Body of pancreas (tissue), 4 donors: ENCODE measurements around the gene KANK2. TPM values are rescaled to one million over a fixed set of nuclear protein-coding genes. Genes with fewer than 3 reads are reported as not detected.
A peak's percentile ranks its signal among the peaks of the same experiment; 100 is the strongest.

Experiments
- ATAC-seq: fragments of 150-250 bp; one replicate; pipeline ENCODE4 v1.9.1; 2016
- DNase-seq, 4 donors: peaks; one replicate each; pipeline ENCODE4 v3.0.0-alpha.2; 2019
- H3K27ac ChIP-seq, 4 donors: fragments of 200-600 bp; sonication (generic); 1 replicate in 3 of 4; 2 replicates in 1 of 4; pipeline versions ENCODE4 v1.5.1 to v1.6.1; 2016 to 2019; ENCODE audit warnings: mild to moderate bottlenecking in 1 of 4, mixed read lengths in 1 of 4, moderate library complexity in 1 of 4
- H3K27me3 ChIP-seq, 2 donors: fragments of 200-600 bp; sonication (generic); one replicate each; pipeline ENCODE4 v1.6.0; 2016; ENCODE audit warnings: mild to moderate bottlenecking in 1 of 2
- H3K36me3 ChIP-seq, 2 donors: fragments of 200-600 bp; sonication (generic); replicated peaks in 1 of 2; 2 replicates each; pipeline ENCODE4 v1.5.1; 2016; ENCODE audit warnings: low read depth in 2 of 2; ENCODE audit not compliant: insufficient read depth in 1 of 2
- H3K4me1 ChIP-seq: fragments of 200-600 bp; sonication (generic); one replicate; pipeline ENCODE4 v1.6.0; 2016
- H3K4me3 ChIP-seq, 2 donors: fragments of 200-600 bp; sonication (generic); 1 replicate in 1 of 2; 2 replicates in 1 of 2; pipeline ENCODE4 v1.5.1; 2016 to 2019
- H3K9me3 ChIP-seq, 3 donors: fragments of 200-600 bp; sonication (generic); 1 replicate in 2 of 3; 2 replicates in 1 of 3; pipeline ENCODE4 v1.5.1; 2016
- CTCF ChIP-seq, 7 experiments: fragments of 450-650 bp in 4 of 7; fragments of 200-600 bp in 3 of 7; sonication (generic) in 3 of 7; IDR thresholded peaks; one replicate each; pipeline ENCODE4 v1.5.1; 2016 to 2019; ENCODE audit warnings: antibody characterized with exemption in 7 of 7
- POLR2A ChIP-seq, 3 donors: fragments of 450-650 bp; IDR thresholded peaks; one replicate each; pipeline ENCODE4 v1.6.1; 2016; ENCODE audit warnings: antibody characterized with exemption in 3 of 3, mild to moderate bottlenecking in 2 of 3
- WGBS, 2 donors: methylation state at CpG; one replicate each; pipeline ENCODE4 v1.1.5; 2017; 5-methylcytosine and 5-hydroxymethylcytosine counted together
- intact Hi-C: fragments of 100-400 bp; cut with DNase I; formaldehyde crosslinking; loops from one replicate; pipeline ENCODE4 v1.15.1; 2023
- total RNA-seq, 2 donors: library from RNA; depleted of rRNA; stranded (reverse); fragments of >200 nt; gene quantifications; one replicate each; pipeline ENCODE4 v1.1.0, GENCODE V29; 2016

Gene KANK2
- total RNA-seq, 2 donors from 2014 or later, result 133 to 165 TPM

- TF ChIP-seq POLR2A (IDR thresholded peaks at IDR 0.05) (no peak), CTCF (IDR thresholded peaks at IDR 0.05) (no peak)
- Histone ChIP-seq H3K4me1 (peaks cover 5% of the 10 kb centered on the region), H3K4me3 (no peak overlapping the region), H3K9me3 (no peaks in the 10 kb centered on the region), H3K36me3 (no peaks in the 10 kb centered on the region), H3K27me3 (no peaks in the 10 kb centered on the region), H3K27ac (no peak overlapping the region)
- no peak for DNase-seq
- intact Hi-C loops, result no loop called here
- WGBS, 2 donors, result 74 to 78% methylated on average over 5 to 6 of the region's 6 CpGs
- no peak for ATAC-seq
These were observed 41.5 kb upstream of the KANK2 start for GRCh38 chr19:11238781-11239376.

GRCh38 chr19:11238041-11238440 is 40.7 kb upstream of the KANK2 start:
- 96 to 98% methylated on average over 6 to 11 of the region's 11 CpGs for WGBS, 2 donors
- no peak overlapping the region for H3K4me3 ChIP-seq
- H3K36me3 ChIP-seq, result no peaks in the 10 kb centered on the region
- no peaks in the 10 kb centered on the region for H3K9me3 ChIP-seq
- ATAC-seq, result no peak
- H3K27me3 ChIP-seq, result no peaks in the 10 kb centered on the region
- DNase-seq, result no peak
- intact Hi-C loops, result no loop called here
- no peak overlapping the region for H3K27ac ChIP-seq
- TF ChIP-seq POLR2A (IDR thresholded peaks at IDR 0.05), result no peak
- no peak for TF ChIP-seq CTCF (IDR thresholded peaks at IDR 0.05)
- no peaks in the 10 kb centered on the region for H3K4me1 ChIP-seq

- Histone ChIP-seq H3K27ac (no peak overlapping the region), H3K4me1 (no peaks in the 10 kb centered on the region), H3K36me3 (peaks cover 0 to 4% of the 10 kb centered on the region in 2 donors), H3K9me3 (no peaks in the 10 kb centered on the region), H3K4me3 (no peak overlapping the region), H3K27me3 (no peaks in the 10 kb centered on the region)
- no peak for ATAC-seq
- no peak for DNase-seq
- intact Hi-C loops, result no loop called here
- WGBS, 2 donors, result 87 to 89% methylated on average over 11 to 14 of the region's 15 CpGs
- TF ChIP-seq POLR2A (IDR thresholded peaks at IDR 0.05) (no peak), CTCF (IDR thresholded peaks at IDR 0.05) (no peak)
These were observed 40.0 kb upstream of the KANK2 start for GRCh38 chr19:11237321-11237720.

- no peak for TF ChIP-seq POLR2A (IDR thresholded peaks at IDR 0.05)
- no peak overlapping the region for H3K4me3 ChIP-seq
- ATAC-seq, result no peak
- no peaks in the 10 kb centered on the region for H3K27me3 ChIP-seq
- intact Hi-C loops, result no loop called here
- 77 to 88% methylated on average over 8 to 31 of the region's 31 CpGs for WGBS, 2 donors
- H3K36me3 ChIP-seq, result peaks cover 0 to 7% of the 10 kb centered on the region in 2 donors
- DNase-seq, result no peak
- no peak overlapping the region for H3K27ac ChIP-seq
- H3K4me1 ChIP-seq, result no peaks in the 10 kb centered on the region
- no peaks in the 10 kb centered on the region for H3K9me3 ChIP-seq
These were observed 39.3 kb upstream of the KANK2 start for GRCh38 chr19:11236324-11237301.

- Histone ChIP-seq H3K9me3 (no peaks in the 10 kb centered on the region), H3K27me3 (no peaks in the 10 kb centered on the region), H3K4me1 (no peaks in the 10 kb centered on the region), H3K4me3 (no peak overlapping the region), H3K36me3 (peaks cover 0 to 7% of the 10 kb centered on the region in 2 donors), H3K27ac (no peak overlapping the region)
- intact Hi-C loops, result no loop called here
- DNase-seq, result peak; percentile 35 to 55 (median 43)
- 57 to 66% methylated on average over 5 of the region's 5 CpGs for WGBS, 2 donors
- TF ChIP-seq CTCF (IDR thresholded peaks at IDR 0.05) (peak in 3 of 7 experiments; percentile 5 to 20 (median 20)), POLR2A (IDR thresholded peaks at IDR 0.05) (no peak)
- ATAC-seq, result no peak
These were observed 37.2 kb upstream of the KANK2 start for GRCh38 chr19:11234486-11235075.
